Measurements from ENCODE around the gene STK24. TPM values are rescaled to one million over a fixed set of nuclear protein-coding genes. Genes with fewer than 3 reads are reported as not detected.

The STK24 gene
- total RNA-seq, 2 experiments from 2014 or later: 150 to 152 TPM

- ChIA-PET CTCF (no interaction called here), POLR2A (no interaction called here)
Observed at GRCh38 chr13:98564204-98564603, 12.7 kb downstream of the STK24 start.

GRCh38 chr13:98563071-98563470 is 13.8 kb downstream of the STK24 start:
- POLR2A ChIA-PET: interaction anchor here (0.7 kb wide), 1 partner anchor 25 kb away, joined by 13 read pairs; no protein-coding TSS in a partner anchor
- CTCF ChIA-PET: interaction anchor here (0.7 to 1.4 kb wide), 2 partner anchors 12 to 306 kb away, joined by 3 to 4 read pairs; no protein-coding TSS in a partner anchor

- CTCF ChIA-PET: interaction anchor here (0.7 kb wide), 1 partner anchor 27 kb away, joined by 3 read pairs; no protein-coding TSS in a partner anchor
- POLR2A ChIA-PET: no interaction called here
Observed at GRCh38 chr13:98559169-98559568, 17.7 kb downstream of the STK24 start.

GRCh38 chr13:98557937-98558792 is 18.7 kb downstream of the STK24 start:
- POLR2A ChIA-PET: no interaction called here
- CTCF ChIA-PET: interaction anchor here (0.7 kb wide), 1 partner anchor 26 kb away, joined by 3 read pairs; no protein-coding TSS in a partner anchor

- CTCF ChIA-PET: no interaction called here
Observed at GRCh38 chr13:98556968-98557631, 19.8 kb downstream of the STK24 start.

GRCh38 chr13:98556142-98556816 is 20.6 kb downstream of the STK24 start:
- ChIA-PET POLR2A (no interaction called here), CTCF (no interaction called here)

More at GRCh38 chr13:98556968-98557631, 19.8 kb downstream of the STK24 start:
- POLR2A ChIA-PET: no interaction called here

- CTCF ChIA-PET: no interaction called here
- POLR2A ChIA-PET: no interaction called here
Observed at GRCh38 chr13:98549728-98550317, 27.1 kb downstream of the STK24 start.

GRCh38 chr13:98549006-98549727 is 27.7 kb downstream of the STK24 start:
- ChIA-PET CTCF (no interaction called here), POLR2A (no interaction called here)

- ChIA-PET POLR2A (interaction anchor here (0.6 to 1.3 kb wide), 2 partner anchors 19 to 20 kb away, joined by 3 read pairs; no protein-coding TSS in a partner anchor), CTCF (no interaction called here)
Observed at GRCh38 chr13:98548230-98548629, 28.7 kb downstream of the STK24 start.

GRCh38 chr13:98547455-98547854 is 29.5 kb downstream of the STK24 start:
- POLR2A ChIA-PET: interaction anchor here (1.3 kb wide), 1 partner anchor 19 kb away, joined by 3 read pairs; no protein-coding TSS in a partner anchor
- CTCF ChIA-PET: interaction anchor here (1.2 kb wide), 1 partner anchor 26 kb away, joined by 3 read pairs; no protein-coding TSS in a partner anchor

GRCh38 chr13:98546402-98546801 is 30.5 kb downstream of the STK24 start:
- ChIA-PET CTCF (no interaction called here), POLR2A (no interaction called here)

GRCh38 chr13:98544104-98544710 is 32.7 kb downstream of the STK24 start:
- CTCF ChIA-PET: interaction anchor here (0.8 to 1.7 kb wide), 2 partner anchors 99 to 276 kb away, joined by 3 to 4 read pairs; no protein-coding TSS in a partner anchor
- POLR2A ChIA-PET: interaction anchor here (1.3 kb wide), 1 partner anchor 16 kb away, joined by 4 read pairs; no protein-coding TSS in a partner anchor

GRCh38 chr13:98543378-98544103 is 33.4 kb downstream of the STK24 start:
- CTCF ChIA-PET: interaction anchor here (0.8 to 1.7 kb wide), 2 partner anchors 98 to 277 kb away, joined by 3 to 4 read pairs; no protein-coding TSS in a partner anchor
- POLR2A ChIA-PET: interaction anchor here (0.9 to 1.3 kb wide), 2 partner anchors 15 to 34 kb away, joined by 3 to 4 read pairs; partner anchors contain the start of gene STK24

GRCh38 chr13:98542568-98543377 is 34.1 kb downstream of the STK24 start:
- CTCF ChIA-PET: interaction anchor here (1.7 kb wide), 1 partner anchor 98 kb away, joined by 4 read pairs; no protein-coding TSS in a partner anchor
- POLR2A ChIA-PET: interaction anchor here (0.9 to 1.3 kb wide), 2 partner anchors 14 to 34 kb away, joined by 3 to 4 read pairs; partner anchors contain the start of gene STK24

- POLR2A ChIA-PET: no interaction called here
- CTCF ChIA-PET: no interaction called here
Observed at GRCh38 chr13:98541701-98542203, 35.2 kb downstream of the STK24 start.

- ChIA-PET POLR2A (interaction anchor here (0.7 kb wide), 1 partner anchor 13 kb away, joined by 3 read pairs; no protein-coding TSS in a partner anchor), CTCF (interaction anchor here (0.7 to 1.4 kb wide), 3 partner anchors 12 to 506 kb away, joined by 3 to 4 read pairs (median 3); no protein-coding TSS in a partner anchor)
Observed at GRCh38 chr13:98541191-98541590, 35.7 kb downstream of the STK24 start.

Data from activated CD8-positive, alpha-beta memory T cell treated with anti-CD3 and anti-CD28 coated beads for 36 hours (primary cell).